IPS DF 6.9 (cell line): ENCODE results near the gene AFF3.

Experiments
- DNase-seq: peaks from one replicate; pipeline ENCODE4 v3.0.0-alpha.2; 2013; ENCODE audit warnings: low read depth, low spot score
- H3K27ac ChIP-seq: one replicate; pipeline ENCODE4 v1.5.1; 2013; ENCODE audit warnings: low read length, control low read depth
- H3K27me3 ChIP-seq: 2 replicates; pipeline ENCODE4 v1.6.1; 2013; ENCODE audit warnings: mild to moderate bottlenecking, low read length; ENCODE audit not compliant: control insufficient read depth, insufficient read depth
- H3K36me3 ChIP-seq: 2 replicates; pipeline ENCODE4 v1.6.1; 2013; ENCODE audit warnings: low read length; ENCODE audit not compliant: control insufficient read depth, insufficient read depth
- H3K4me1 ChIP-seq: 2 replicates; pipeline ENCODE4 v1.6.1; 2013; ENCODE audit warnings: low read length; ENCODE audit not compliant: control insufficient read depth, insufficient read depth
- H3K4me3 ChIP-seq: 2 replicates; pipeline ENCODE4 v1.5.1; 2013; ENCODE audit warnings: mild to moderate bottlenecking, low read length
- H3K9me3 ChIP-seq: 2 replicates; pipeline ENCODE4 v1.6.1; 2013; ENCODE audit warnings: low read length, inconsistent platforms; ENCODE audit not compliant: control insufficient read depth, insufficient read depth
- WGBS: extraction: QIAGEN DNeasy Blood & Tissue Kit; methylation state at CpG from one replicate; pipeline ENCODE4 v1.1.7; 2013; ENCODE audit warnings: mixed read lengths, missing lambda C conversion rate; ENCODE audit not compliant: insufficient read length, insufficient coverage; 5-methylcytosine and 5-hydroxymethylcytosine counted together

Gene AFF3

GRCh38 chr2:99636144-99637034 is 506.0 kb downstream of the AFF3 start:
- no peaks in the 10 kb centered on the region for H3K9me3 ChIP-seq
- H3K4me1 ChIP-seq: no peaks in the 10 kb centered on the region; the same call in 1 of the 2 replicates
- no peaks in the 10 kb centered on the region for H3K36me3 ChIP-seq
- no CpG with 5 or more reads among the region's 19 CpGs for WGBS
- H3K27ac ChIP-seq: no peak overlapping the region
- no peak overlapping the region for H3K4me3 ChIP-seq
- DNase-seq: no peak
- no peaks in the 10 kb centered on the region for H3K27me3 ChIP-seq

GRCh38 chr2:99635710-99636109 is 506.7 kb downstream of the AFF3 start:
- WGBS: no CpG with 5 or more reads among the region's 4 CpGs
- H3K27me3 ChIP-seq: no peaks in the 10 kb centered on the region
- H3K27ac ChIP-seq: no peak overlapping the region
- no peaks in the 10 kb centered on the region; the same call in 1 of the 2 replicates for H3K4me1 ChIP-seq
- H3K36me3 ChIP-seq: no peaks in the 10 kb centered on the region
- H3K4me3 ChIP-seq: no peak overlapping the region
- no peaks in the 10 kb centered on the region for H3K9me3 ChIP-seq
- no peak for DNase-seq

GRCh38 chr2:99634234-99634633 is 508.2 kb downstream of the AFF3 start:
- WGBS: no CpG with 5 or more reads among the region's 2 CpGs
- no peaks in the 10 kb centered on the region for H3K9me3 ChIP-seq
- no peak overlapping the region for H3K4me3 ChIP-seq
- H3K27ac ChIP-seq: no peak overlapping the region
- no peaks in the 10 kb centered on the region for H3K36me3 ChIP-seq
- no peaks in the 10 kb centered on the region for H3K27me3 ChIP-seq
- DNase-seq: no peak
- H3K4me1 ChIP-seq: no peaks in the 10 kb centered on the region; the same call in 1 of the 2 replicates

DNA sequence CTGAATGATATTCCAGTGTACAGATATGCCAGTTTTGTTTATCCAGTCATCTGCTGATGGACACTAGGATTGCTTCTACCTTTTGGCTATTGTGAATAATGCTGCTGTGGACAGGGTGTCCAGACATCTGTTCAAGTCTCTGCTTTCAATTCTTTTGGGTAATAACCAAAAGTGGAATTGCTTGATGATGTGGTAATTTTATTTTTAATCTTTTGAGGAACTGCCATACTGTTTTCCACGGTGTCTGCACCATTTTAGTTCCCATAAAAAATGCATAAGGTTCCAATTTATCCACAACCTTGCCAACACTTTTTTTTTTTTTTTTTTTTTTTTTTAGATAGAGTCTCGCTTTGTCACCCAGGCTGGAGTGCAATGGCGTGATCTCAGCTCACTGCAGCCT is 510.7 kb downstream of the AFF3 start:
- no peak overlapping the region for H3K27ac ChIP-seq
- no peaks in the 10 kb centered on the region for H3K9me3 ChIP-seq
- no peak overlapping the region for H3K4me3 ChIP-seq
- no peaks in the 10 kb centered on the region for H3K36me3 ChIP-seq
- DNase-seq: no peak
- no peaks in the 10 kb centered on the region for H3K4me1 ChIP-seq
- no CpG with 5 or more reads among the region's 3 CpGs for WGBS
- no peaks in the 10 kb centered on the region for H3K27me3 ChIP-seq

DNA sequence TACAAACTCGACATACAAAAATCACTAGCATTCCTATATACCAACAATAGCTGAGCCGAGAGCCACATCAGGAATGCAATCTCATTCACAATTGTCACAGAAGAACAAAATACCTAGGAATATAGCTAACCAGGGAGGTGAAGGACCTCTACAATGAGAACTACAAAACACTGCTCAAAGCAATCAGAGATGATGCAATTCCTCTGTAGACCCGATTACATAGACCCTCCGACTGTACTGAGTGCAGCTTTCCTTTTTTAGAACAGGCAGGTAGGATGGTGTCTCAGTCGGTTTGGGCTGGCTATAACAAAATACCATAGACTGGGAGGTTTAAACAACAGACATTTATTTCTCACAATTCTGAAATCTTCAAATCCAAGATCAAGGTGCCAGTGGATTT is 513.1 kb downstream of the AFF3 start:
- WGBS: no CpG with 5 or more reads among the region's 5 CpGs
- Histone ChIP-seq H3K27me3 (no peaks in the 10 kb centered on the region), H3K9me3 (no peaks in the 10 kb centered on the region), H3K4me3 (no peak overlapping the region), H3K27ac (no peak overlapping the region), H3K4me1 (no peaks in the 10 kb centered on the region), H3K36me3 (no peaks in the 10 kb centered on the region)
- DNase-seq: no peak

DNA sequence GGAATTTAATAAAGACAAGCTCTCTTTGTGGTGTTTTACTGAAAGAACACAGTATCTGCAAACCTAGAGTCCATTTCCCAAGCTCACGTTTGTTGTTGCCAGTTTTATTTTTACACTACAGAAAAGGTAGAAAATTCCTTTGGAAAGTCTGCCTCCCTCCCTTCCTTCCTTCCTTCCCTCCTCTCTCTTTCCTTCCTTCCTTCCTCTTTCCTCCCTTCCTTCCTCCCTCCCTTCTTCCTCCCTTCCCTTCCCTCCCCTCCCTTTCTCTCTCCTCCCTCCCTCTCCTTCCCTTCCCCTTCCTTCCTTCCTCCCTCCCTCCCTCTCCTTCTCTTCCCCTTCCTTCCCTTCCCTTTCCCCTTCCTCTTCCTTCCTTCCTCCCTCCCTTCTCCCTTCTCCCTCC is 516.2 kb downstream of the AFF3 start:
- Histone ChIP-seq H3K9me3 (no peaks in the 10 kb centered on the region), H3K4me1 (no peaks in the 10 kb centered on the region), H3K36me3 (no peaks in the 10 kb centered on the region), H3K27me3 (no peaks in the 10 kb centered on the region), H3K4me3 (no peak overlapping the region), H3K27ac (no peak overlapping the region)
- DNase-seq: no peak
- WGBS: no CpG with 5 or more reads among the region's 1 CpG

- DNase-seq: no peak
- Histone ChIP-seq H3K36me3 (no peaks in the 10 kb centered on the region), H3K4me1 (no peaks in the 10 kb centered on the region), H3K4me3 (no peak overlapping the region), H3K27me3 (no peaks in the 10 kb centered on the region), H3K9me3 (no peaks in the 10 kb centered on the region), H3K27ac (no peak overlapping the region)
- no CpG with 5 or more reads among the region's 10 CpGs for WGBS
Measured at GRCh38 chr2:99624677-99625076, 517.7 kb downstream of the AFF3 start.

DNA sequence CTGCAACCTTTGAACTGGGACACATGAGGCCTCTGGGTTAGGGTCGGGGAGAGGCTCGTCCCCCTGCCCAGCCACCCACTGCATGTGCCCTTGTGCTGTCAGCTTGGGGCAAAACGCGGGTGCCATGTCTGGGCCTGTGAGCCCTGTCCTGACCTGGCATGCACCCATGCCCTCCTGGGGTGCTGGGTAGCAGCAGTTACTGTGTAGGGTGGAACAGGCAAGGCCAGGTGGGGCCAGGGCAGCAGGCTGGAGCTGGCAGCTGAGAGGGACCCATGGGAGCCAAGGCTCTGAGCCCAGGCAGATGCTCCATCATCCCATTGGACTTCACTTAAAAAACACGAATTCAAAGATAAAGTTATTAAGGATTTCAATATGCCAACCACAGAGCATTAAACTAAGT is 518.8 kb downstream of the AFF3 start:
- Histone ChIP-seq H3K36me3 (no peaks in the 10 kb centered on the region), H3K4me3 (no peak overlapping the region), H3K9me3 (no peaks in the 10 kb centered on the region), H3K4me1 (no peaks in the 10 kb centered on the region), H3K27me3 (no peaks in the 10 kb centered on the region), H3K27ac (no peak overlapping the region)
- WGBS: no CpG with 5 or more reads among the region's 5 CpGs
- no peak for DNase-seq

- Histone ChIP-seq H3K4me1 (no peaks in the 10 kb centered on the region), H3K36me3 (no peaks in the 10 kb centered on the region), H3K27ac (no peak overlapping the region), H3K27me3 (no peaks in the 10 kb centered on the region), H3K4me3 (no peak overlapping the region), H3K9me3 (no peaks in the 10 kb centered on the region)
- no peak for DNase-seq
- no CpG with 5 or more reads among the region's 4 CpGs for WGBS
Measured at GRCh38 chr2:99623035-99623434, 519.4 kb downstream of the AFF3 start.

DNA sequence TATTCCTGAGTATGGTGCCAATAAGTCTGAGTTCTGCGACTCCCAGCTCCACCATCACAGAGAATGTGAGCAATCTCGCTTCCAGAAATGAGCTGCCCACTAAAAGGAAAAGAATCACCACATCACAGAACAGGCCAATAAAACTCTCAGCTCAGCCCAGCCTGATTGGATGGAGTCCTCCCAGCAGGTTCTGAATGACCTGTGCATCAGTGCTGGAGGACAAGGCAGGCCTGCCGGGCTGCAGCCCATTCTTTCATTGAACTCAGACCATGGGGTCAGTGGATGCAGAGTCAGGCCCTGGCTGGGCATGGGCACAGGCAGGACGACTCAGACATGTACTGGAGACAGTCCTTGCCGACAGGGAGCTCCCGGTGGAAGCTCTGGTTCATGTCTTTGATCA is 519.9 kb downstream of the AFF3 start:
- no peaks in the 10 kb centered on the region for H3K27me3 ChIP-seq
- no peaks in the 10 kb centered on the region for H3K4me1 ChIP-seq
- WGBS: no CpG with 5 or more reads among the region's 6 CpGs
- no peak overlapping the region for H3K4me3 ChIP-seq
- H3K36me3 ChIP-seq: no peaks in the 10 kb centered on the region
- H3K9me3 ChIP-seq: no peaks in the 10 kb centered on the region
- no peak for DNase-seq
- H3K27ac ChIP-seq: no peak overlapping the region

DNA sequence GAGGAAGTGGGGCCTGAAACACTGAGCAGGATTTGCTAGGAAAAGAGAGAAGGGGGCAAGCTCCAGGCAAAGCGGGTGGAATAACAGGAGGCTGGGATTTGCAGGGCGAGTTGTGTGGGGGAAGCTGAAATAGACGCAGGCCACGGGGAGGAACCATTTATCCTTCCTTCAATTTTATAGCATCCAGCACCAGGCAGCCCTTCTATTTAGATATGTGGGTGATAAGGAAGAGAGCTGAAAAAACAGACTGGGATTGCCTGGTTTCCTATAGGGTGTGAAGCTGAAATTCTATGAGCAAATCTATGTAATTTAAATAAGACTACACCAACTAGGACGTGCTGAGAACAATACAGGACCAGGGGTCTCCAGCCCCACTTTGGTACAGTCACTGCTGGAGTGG is 520.6 kb downstream of the AFF3 start:
- Histone ChIP-seq H3K36me3 (no peaks in the 10 kb centered on the region), H3K27me3 (no peaks in the 10 kb centered on the region), H3K4me3 (no peak overlapping the region), H3K4me1 (no peaks in the 10 kb centered on the region), H3K9me3 (no peaks in the 10 kb centered on the region), H3K27ac (no peak overlapping the region)
- WGBS: no CpG with 5 or more reads among the region's 5 CpGs
- DNase-seq: no peak
